Neuron (in vitro differentiated cells): ENCODE measurements around the gene APIP.

ENCODE experiments used
- H2AFZ ChIP-seq: one replicate; pipeline ENCODE4 v1.6.1; 2013; ENCODE audit warnings: low read depth, mild to moderate bottlenecking, inconsistent platforms, low read length, moderate library complexity
- H3K27me3 ChIP-seq: one replicate; pipeline ENCODE4 v1.6.1; 2013; ENCODE audit warnings: low read length; ENCODE audit not compliant: insufficient read depth
- H3K36me3 ChIP-seq: one replicate; pipeline ENCODE4 v1.6.1; 2013; ENCODE audit warnings: low read length; ENCODE audit not compliant: insufficient read depth
- H3K4me1 ChIP-seq: one replicate; pipeline ENCODE4 v1.6.1; 2013; ENCODE audit warnings: low read length; ENCODE audit not compliant: insufficient read depth
- H3K4me3 ChIP-seq: 2 replicates; pipeline ENCODE4 v1.5.1; 2013; ENCODE audit warnings: mild to moderate bottlenecking, low read length, moderate library complexity
- H3K9me3 ChIP-seq: one replicate; pipeline ENCODE4 v1.6.1; 2013; ENCODE audit warnings: low read length

The APIP gene

DNA sequence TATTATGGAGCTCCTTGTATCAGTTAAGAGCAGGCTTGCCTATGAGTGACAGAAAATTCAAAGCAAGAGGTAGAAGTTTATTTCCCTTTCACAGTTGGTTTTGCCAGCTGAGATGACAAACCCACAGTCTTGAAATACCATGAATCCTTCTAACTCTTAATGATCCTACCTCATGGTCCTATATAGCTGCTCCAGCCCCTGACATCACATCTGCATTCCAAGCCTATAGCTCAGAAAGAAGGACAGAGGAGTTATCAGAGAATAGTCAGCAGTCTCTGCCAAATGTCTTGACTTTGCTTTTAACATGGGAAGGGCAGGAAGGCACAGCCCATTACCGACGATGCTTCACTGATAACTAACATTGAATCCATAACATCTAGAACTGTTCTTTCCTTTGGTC is 76.2 kb downstream of the APIP start:
- H3K27me3 ChIP-seq = no peaks in the 10 kb centered on the region
- no peaks in the 10 kb centered on the region for H3K9me3 ChIP-seq
- H3K4me1 ChIP-seq = no peaks in the 10 kb centered on the region
- H2AFZ ChIP-seq = no peak overlapping the region
- H3K4me3 ChIP-seq = no peak overlapping the region
- no peaks in the 10 kb centered on the region for H3K36me3 ChIP-seq

DNA sequence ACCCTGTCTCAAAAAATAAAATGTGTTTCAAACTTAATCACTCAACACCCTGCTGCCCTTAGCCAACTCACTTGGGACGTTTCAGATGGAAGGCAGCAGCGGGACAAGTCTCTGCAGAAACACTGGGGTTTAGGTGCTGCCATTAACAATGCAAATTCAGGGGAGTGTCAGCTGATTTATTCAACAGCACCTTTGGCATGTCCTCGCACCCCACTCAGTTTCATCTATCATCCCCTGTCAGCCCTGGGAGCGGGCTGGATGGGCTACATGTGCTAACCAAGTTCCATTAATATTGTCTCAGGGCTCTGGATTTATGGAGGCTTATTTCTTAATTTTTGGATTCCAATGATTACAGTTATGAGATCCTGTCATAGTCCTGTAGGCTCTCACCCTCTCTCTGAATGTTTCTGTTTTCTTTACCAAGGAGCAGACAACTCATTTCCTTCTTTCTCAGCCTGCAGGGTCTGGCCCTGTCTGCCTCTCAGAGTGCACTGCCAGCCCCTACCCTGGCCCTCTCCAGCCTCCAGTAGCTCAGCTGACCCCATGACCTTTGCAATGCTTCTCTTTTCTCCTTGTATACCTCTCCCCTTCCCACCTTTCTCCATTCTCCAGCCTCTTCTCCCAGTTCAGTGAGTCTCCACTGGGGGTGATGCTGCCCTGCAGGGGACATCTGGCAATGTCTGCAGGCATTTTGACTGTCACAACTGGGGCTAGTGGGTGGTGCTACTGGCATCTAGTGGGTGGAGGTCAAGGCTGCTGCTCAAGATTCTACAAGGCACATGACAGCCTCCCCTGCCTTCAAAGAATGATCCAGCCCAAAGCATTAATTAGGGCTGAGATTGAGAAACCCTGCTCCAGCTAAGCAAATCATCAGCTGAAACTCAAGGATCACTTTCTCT is 79.0 kb downstream of the APIP start:
- Histone ChIP-seq H3K4me3 (no peak overlapping the region), H3K4me1 (no peaks in the 10 kb centered on the region), H2AFZ (no peak overlapping the region), H3K36me3 (no peaks in the 10 kb centered on the region), H3K9me3 (no peaks in the 10 kb centered on the region), H3K27me3 (no peaks in the 10 kb centered on the region)

DNA sequence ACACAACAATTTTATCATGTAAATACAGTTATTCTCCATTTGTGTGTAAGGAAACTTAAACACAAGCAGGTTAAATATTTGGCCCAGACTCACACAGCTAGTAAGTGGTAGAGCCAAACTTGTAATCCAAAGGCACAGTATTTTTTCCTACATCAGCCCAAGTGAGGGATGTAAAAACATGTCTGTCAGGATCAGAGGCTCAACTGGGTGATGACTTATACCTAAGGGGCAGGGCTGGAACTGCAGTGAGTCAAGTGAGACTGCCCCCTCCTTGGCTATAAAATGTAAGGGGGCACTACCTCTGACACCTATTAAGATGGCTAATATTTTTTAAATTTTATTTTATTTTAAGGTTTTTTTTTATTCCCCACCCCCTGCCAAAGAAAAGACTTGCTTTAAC is 82.6 kb downstream of the APIP start:
- H3K27me3 ChIP-seq = no peaks in the 10 kb centered on the region
- no peaks in the 10 kb centered on the region for H3K9me3 ChIP-seq
- H3K36me3 ChIP-seq = no peaks in the 10 kb centered on the region
- no peak overlapping the region for H2AFZ ChIP-seq
- H3K4me3 ChIP-seq = no peak overlapping the region
- no peaks in the 10 kb centered on the region for H3K4me1 ChIP-seq
